GM12872 (cell line): ENCODE data around the gene EBF4.

ENCODE experiments used
- TF ChIP-seq, protein P1 (sequence below): IDR thresholded peaks from 3 replicates; pipeline ENCODE4 v1.5.1; 2011; ENCODE audit warnings: low read depth, mild to moderate bottlenecking, low read length, moderate library complexity; ENCODE audit not compliant: insufficient read depth

EBF4 gene

GRCh38 chr20:2759603-2760296 lies 67.2 kb downstream of the EBF4 start:
- TF ChIP-seq, protein P1, sequence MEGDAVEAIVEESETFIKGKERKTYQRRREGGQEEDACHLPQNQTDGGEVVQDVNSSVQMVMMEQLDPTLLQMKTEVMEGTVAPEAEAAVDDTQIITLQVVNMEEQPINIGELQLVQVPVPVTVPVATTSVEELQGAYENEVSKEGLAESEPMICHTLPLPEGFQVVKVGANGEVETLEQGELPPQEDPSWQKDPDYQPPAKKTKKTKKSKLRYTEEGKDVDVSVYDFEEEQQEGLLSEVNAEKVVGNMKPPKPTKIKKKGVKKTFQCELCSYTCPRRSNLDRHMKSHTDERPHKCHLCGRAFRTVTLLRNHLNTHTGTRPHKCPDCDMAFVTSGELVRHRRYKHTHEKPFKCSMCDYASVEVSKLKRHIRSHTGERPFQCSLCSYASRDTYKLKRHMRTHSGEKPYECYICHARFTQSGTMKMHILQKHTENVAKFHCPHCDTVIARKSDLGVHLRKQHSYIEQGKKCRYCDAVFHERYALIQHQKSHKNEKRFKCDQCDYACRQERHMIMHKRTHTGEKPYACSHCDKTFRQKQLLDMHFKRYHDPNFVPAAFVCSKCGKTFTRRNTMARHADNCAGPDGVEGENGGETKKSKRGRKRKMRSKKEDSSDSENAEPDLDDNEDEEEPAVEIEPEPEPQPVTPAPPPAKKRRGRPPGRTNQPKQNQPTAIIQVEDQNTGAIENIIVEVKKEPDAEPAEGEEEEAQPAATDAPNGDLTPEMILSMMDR, result no peak

- TF ChIP-seq, protein P1, result no peak
Observed at GRCh38 chr20:2760297-2760951, 67.8 kb downstream of the EBF4 start.

DNA sequence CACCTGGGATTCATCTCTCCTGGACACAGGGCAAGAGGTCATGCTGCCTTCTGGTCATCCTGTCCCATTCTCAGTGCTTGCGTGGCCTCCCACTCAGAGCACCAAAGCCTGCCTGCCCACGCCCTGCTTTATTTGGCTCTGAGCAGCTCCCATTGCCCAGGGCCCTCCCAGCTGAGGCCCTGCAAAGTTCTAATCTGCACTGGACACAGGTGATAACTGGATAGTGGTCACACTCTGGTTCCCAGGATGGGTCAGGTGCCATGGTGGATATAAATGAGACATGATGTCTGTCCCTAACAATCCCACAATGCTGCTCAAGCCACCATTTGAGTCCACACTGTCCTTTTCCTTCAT lies 68.3 kb downstream of the EBF4 start:
- TF ChIP-seq, protein P1, result no peak

GRCh38 chr20:2761885-2762284 lies 69.3 kb downstream of the EBF4 start:
- TF ChIP-seq, protein P1, result no peak

DNA sequence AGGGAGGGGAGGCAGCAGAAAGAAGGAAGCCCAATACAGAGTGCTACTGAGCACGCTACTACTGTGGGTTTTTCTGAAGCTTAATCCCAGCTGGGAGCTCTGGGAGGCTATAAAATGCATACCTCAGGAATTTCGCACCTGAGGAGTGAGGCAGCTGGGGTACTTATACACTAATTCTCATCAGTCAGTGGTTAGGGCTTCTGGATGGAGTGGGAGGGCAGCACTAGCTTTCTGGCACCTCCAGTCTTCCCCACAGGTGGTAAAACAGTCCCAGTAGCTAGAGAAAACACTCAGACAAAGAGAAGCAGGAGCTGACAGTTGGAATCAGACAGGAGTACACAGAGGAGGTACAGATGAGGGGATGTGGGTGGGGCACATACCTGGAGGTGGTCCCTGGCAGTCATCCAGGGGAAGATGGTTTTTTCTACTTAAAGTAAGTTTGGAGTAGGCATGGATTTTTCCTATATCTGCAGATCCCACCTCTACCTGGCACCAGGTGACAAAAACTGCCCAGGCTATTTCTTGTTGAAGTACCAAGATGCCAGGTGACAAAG lies 70.1 kb downstream of the EBF4 start:
- TF ChIP-seq, protein P1, result no peak

DNA sequence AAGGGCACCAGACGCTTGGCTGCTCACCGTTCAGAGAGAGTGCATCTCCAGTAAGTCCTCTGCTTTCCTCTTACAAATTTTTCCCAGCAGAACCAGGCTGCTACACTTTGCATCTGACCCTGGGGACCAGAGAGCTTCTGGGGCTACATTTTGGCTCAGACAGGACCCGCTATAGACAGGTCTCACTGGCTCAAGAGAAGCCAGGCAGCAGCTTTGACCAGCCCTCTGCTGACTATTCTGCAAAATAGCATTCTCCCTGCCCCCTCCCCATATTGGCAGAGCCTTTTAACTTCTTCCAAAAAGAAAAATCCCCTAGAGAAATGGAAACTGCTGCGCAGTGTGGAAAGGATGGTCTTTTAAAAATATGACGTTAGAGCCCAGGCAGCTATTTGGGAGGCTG lies 70.6 kb downstream of the EBF4 start:
- TF ChIP-seq, protein P1, result no peak

DNA sequence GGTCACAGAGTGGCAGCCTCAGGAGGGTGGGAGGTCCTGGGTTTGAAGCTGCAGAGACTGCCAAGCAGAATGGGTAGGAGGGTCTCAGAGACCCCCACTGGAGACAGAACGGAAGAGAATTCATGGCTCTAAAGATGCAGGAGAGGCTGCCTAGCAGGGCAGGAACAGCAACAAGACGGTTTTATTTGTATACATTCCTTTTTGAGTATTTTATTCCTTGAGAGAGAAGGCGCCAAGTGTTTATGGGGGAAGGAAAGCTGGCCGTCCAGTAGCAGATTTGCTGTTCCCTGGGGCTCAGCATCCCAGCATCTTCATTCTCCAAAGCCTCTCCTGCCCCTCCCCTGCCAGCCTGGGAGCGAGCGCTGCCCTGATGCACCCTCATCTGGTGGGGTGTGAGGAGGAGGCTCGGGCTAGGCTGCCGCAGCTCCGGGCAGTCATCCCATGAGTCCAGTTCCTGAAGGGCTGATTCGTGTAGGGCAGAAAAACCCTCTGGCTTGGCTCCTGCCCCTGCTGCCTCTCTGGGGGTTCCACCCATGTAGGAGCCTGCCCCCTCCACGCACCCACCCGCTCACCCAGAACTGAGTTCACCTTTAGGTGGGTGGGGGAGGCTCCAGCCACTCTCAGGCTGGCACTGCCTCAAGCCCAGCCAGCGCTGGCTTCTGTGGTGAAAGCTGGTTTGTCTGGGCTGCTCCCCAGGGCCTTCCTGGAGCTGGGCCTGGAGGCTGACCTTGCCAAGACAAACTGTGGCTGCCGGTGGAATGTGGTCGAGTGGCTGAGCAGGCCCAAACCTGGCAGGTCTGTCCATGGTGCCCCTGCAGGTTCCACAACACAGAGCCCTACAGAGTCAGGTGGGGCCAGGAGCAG lies 75.4 kb downstream of the EBF4 start:
- TF ChIP-seq, protein P1, result no peak
